ENCODE measurements around the gene CFAP70.
"Not testable (repeated sequence)": the region's sequence is repeated elsewhere in the genome, so short reads cannot be mapped to it uniquely, and the experiment has no call there.

CFAP70 gene

DNA sequence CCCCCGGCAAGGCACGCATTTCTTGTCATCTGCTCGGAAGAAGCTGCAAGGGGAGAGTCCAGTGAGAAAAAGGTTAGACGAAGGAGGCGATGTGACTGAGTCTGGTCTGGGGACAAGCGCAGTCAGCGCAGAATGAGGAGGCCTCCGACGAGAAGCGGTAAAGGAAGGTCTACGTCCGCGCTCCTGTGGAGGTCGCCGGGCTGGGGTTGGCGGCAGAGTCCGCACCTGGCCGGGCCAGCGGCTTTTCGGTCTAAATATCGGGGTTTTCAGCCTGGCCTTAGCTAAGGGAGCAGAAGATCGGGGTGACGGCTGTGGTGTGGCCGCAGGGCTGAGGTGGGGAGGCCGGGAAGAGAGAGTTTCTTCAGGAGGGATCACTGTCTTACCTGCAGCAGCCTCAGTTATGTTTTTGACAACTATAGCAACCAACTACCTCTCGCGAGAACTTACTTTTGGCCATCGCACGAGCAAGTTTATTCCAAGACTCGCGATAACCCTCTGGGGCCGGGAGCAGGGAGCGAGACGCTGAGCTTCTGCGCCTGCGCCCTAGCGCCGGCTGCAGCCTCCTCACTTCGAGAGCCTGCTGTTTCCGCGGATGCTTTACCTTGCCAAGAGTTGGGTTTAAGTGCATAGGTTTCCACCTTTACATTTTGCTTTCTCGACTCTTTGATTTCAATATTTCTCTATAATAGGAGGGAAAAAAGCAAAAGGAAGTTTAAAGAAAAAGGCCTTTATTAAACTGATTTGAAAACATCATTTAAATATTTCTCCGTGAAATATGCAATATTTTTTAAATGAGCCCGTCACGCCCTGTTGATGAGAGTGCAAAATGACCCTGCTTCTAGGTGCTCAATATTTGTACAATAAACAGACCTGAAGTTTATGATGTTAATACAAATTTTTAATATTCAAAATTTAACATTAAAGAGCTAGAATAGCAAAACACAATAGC, at the start of gene CFAP70:
Gene CFAP70, minus strand, starts transcription at position 534 of the 949 bp plus-strand sequence. CDS start 4,068 bp downstream, outside the sequence.
- peak; percentile 96 for FAIRE-seq

DNA sequence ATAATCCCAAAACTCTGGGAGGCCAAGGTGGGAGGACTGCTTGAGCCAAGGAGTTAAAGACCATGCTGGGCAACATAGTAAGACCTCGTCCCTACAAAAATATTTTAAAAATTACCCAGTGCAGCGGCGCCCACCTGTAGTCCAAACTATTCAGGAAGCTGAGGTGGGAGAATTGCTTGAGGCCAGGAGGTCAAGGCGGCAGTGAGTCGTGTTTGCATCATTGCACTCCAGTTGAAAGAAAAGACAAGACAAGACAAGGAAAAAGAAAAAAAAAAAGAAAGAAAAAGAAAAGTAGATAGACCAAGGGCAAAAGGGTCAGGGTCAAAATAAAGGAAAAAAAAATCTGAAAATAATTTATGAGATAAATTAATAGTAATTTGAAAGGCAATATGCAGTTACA, 49.4 kb upstream of the CFAP70 start:
- no peak for FAIRE-seq

DNA sequence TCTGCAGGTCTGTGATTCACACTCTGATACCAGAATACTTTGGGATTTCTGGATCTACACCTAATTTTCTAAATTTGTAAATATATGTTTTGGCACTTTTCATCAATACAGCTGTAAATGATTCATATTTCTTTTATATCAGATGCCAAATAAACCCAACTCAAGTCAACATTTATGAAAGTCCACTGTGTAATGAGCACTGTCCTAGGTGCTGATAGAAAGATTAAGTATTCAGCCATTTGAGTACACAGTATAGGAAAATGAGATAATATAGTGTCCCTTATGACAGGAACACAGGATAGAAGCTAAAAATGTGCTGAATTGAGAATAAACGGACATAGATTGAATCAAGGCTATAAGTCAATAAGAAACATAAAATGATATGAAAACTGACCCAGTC, 48.8 kb upstream of the CFAP70 start:
- FAIRE-seq = no peak

DNA sequence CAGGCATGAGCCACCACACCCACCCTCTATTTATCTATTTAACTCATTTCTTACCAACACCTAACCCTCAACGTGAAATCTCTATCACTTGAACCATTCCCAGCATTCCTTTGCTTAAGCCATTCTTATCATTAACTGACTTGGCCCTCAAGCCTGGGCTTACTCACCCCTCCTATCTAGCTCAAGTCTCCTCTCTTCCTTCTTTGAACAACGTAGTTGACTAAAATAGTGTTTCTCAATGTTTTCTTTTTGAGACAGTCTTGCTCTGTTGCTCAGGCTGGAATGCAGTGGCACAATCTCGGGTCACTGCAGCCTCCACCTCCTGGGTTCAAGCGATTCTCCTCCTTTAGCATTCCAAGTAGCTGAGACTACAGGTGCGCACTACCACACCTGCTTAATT, 48.2 kb upstream of the CFAP70 start:
- no peak for FAIRE-seq

DNA sequence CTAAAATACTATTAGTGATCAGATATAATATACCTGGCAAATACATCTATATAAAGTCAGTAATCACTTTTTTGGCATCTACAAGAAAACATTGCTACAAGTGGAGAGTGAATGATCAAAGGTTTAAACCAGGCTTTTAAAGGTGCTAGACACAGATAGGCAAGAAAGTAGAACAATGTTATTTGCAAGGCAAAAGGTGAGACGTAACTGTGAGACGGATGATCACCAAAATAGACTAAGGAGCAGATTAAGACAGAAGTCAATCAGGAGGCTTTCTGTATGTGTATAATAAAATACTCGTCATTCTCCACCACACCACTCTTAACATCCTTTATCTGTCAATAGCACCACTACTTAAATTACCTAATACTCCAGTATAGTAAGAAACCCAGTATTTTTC, 46.9 kb upstream of the CFAP70 start:
- no peak for FAIRE-seq

DNA sequence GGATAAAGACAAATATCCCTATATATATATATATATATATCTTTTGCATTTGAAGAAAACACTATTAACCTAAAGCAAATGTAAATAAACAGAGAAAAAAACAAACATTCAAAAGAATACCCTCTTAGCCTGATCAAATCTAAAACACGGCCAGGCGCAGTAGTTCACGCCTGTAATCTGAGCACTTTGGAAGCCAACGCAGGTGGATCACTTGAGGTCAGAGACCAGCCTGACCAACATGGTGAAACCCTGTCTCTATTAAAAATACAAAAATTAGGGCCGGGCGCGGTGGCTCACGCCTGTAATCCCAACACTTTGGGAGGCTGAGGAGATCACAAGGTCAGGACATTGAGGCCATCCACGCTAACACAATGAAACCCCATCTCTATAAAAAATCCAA, 46.0 kb upstream of the CFAP70 start:
- no peak for FAIRE-seq

DNA sequence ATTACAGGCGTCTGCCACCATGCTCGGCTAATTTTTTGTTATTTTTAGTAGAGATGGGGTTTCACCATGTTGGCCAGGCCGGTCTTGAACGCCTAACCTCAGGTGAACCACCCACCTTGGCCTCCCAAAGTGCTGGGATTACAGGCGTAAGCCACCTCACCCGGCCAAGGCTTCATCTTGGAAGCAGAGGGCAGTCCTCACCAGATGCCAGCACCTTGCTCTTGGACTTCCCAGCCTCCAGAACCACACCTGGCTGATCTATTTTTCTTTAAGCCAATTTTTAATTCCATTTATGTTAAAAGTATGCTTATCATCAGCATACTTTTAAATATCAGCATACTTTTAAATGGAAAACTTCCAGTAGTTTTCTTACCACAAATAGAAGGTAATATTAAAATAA, 43.0 kb upstream of the CFAP70 start:
- no peak for FAIRE-seq

DNA sequence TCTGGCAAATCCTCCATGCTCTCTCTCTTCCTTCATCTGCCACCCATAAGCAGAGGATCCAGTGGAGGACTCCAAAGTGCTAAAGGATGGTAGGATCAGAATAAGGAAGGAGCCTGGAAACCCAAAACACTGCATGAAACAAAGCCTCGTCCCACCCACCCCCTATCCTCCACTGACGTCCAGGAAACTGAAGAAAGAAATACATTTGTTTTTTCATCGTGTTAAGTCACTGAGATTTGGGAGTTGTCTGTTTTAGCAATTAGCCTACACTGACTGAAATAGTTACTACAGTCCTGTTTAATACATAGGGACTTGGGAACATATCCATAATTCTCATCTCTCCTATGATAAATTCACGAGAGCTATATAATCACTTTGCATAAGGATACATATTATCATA, 40.4 kb upstream of the CFAP70 start:
- no peak for FAIRE-seq

DNA sequence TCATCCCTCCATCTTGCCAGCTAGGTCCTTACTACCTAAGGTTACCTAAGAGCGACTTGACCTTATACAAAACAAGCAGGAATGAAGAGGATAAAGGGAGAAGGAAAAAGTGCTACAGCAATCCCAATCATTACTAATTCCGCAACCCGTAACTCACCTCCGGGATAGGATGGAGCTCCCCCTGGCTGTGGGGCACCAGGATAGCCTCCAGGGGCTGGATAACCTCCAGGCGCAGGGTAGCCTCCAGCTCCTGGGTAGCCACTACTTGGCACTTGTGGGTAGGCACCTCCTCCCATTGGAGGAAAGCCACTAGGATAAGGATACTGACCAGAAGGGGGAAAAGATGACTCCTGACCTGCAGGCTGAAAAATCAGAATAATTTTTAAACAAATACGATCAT, 39.4 kb upstream of the CFAP70 start:
- no peak for FAIRE-seq

DNA sequence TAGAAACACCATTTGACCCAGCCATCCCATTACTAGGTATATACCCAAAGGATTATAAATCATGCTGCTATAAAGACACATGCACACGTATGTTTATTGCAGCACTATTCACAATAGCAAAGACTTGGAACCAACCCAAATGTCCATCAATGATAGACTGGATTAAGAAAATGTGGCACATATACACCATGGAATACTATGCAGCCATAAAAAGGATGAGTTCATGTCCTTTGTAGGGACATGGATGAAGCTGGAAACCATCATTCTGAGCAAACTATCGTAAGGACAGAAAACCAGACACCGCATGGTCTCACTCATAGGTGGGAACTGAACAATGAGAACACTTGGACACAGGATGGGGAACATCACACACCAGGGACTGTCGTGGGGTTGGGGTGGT, 35.7 kb upstream of the CFAP70 start:
- FAIRE-seq = not testable (repeated sequence)

DNA sequence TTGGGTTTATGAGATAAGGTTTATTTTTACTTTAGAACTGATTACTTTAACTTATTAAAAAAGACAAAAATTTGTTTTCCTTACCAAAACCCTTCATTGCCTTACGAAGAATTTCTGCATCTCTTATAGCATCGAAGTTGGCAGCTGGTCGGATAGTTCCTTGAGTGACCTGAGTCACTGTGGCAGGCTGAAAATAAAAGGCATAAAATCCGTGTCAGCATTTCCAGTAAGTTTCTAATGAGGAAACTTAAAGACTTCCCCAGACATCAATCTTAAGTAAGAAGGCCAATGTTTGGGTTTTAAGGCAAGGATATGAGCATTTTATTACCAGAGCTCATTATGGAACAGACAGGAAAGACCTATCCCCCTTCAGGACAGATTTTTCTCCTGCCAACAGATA, 29.6 kb upstream of the CFAP70 start:
- no peak for FAIRE-seq

DNA sequence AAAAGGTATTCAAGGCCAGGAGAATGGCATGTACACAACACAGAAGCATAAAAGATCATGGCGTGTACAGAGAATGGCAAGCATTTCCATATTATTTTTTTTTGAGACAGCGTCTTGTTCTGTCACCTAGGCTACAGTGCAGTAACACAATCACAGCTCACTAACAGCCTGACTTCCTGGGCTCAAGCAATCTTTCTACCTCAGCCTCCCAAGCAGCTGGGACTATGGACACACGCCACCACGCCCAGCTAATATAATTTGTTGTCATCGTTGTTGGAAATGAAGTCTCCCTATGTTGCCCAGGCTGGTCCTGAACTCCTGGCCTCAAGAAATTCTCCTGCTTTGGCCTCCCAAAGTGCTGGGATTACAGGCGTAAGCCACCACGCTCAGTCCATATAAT, 27.9 kb upstream of the CFAP70 start:
- FAIRE-seq = no peak

DNA sequence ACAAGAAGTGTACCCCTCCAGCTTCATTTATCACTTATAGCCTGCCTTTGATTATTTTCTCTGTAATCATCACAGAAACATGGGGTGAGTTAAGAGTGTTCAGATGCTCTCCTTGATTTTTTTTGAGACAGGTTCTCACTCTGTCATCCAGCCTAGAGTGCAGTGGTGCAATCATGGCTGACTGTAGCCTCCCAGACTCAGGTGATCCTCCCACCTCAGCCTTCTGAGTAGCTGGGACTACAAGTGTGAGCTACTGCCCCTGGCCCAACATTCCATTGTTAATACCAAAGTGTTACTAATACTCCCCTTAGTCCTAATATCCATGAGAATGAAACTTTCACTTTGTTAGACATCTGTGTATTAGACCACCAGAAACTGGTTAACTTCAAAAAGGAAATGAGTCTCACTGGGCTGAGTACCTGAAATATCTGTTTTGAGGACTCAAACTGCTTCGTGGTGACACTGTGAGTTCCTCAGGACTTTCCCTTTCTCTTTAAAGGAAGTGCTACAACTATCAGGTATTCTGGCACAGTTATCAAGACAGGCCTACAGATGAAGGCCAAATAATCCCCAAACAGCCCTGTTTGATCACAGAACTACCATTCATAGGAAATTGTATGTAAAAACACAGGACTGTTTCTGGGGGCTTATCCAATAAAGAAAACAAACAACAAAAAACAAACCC, 20.5 kb upstream of the CFAP70 start:
- no peak for FAIRE-seq

DNA sequence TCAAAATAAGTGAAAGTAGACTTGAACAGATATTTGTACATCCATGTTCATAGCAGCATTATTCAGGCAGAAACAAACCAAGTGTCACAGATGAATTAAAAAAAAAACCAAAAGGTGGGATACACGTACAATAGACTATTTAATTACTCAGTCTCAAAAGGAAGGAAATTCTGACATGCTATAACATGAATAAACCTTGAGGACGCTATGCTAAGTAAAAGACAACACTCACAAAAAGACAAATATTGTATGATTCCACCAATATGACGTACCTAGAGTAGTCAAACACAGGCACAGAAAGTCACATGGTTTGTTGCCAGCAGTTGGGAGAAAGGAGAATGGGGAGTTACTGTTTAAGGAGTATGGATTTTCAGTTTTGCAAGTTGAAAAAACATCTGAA, 18.0 kb upstream of the CFAP70 start:
- no peak for FAIRE-seq

DNA sequence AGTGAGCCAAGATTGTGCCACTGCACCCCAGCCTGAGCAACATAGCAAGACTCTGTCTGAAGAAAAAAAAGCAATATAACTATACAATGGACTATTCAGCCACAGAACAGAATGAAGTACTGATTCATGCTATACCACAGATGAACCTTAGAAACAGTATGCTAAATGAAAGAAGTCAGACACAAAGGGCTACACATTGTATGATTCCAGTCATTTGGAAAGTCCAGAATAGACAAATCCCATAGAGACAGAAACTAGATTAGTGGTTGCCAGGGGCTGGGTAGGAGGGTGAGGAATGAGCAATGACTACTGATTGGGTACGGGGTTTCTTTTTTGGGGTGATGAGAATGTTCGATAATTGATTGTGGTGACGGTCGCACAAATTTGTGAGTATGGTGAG, 9.6 kb upstream of the CFAP70 start:
- no peak for FAIRE-seq

DNA sequence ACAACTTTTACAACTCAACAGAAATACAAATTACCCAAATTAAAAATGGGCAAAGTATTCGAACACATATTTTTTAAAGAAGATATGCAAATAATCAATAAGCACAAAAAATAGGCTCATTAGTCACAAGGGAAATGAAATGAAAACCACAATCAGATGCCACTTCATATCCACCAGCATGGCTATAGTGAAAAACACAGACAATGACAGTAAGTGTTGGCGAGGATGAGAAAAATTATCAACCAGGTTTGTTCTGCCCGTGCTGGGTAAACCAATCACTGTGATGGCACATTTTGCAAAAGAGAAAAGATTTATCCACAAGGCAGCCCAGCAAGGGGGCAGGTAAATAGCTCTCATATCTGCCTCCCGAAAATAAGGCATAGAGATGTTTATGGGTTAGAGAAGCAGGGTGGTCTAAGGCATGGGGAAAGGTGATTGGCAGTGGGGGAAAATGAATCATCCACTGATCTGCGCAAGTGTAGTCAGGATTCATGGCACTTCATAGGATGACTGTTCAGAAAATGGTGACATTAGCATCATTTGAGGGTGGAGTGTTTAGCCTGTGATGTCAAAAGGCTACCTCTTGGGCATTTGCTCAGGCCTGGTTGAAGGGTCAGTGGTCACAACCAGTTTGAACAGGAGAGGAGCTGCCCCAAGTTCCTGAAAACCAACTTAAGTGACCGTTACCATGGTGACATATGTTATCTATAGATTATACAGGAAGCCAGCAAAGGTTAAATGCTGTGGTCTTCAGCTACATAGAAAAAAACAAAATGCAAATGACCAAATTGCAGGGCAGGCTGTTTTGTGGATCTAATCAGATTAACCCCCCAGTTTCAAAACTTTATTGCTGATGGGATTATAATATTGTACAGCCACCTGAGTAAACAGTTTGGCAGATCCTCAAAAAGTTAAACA, 8.0 kb upstream of the CFAP70 start:
- no peak for FAIRE-seq

DNA sequence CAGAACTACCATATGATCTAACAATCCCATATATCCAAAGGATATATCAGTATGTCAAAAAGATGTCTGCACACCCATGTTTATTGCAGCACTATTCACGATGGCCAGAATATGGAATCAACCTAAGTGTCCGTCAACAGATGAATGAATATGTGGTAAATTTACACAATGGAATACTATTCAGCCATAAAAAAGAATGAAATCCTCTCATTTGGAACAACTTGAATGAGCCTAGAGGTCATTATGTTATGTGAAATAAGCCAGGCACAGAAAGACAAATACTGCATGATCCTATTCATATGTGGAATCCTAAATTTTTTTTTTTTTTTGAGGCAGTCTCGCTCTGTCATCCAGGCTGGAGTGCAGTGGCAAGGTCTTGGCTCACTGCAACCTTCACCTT, 6.3 kb upstream of the CFAP70 start:
- FAIRE-seq = no peak

DNA sequence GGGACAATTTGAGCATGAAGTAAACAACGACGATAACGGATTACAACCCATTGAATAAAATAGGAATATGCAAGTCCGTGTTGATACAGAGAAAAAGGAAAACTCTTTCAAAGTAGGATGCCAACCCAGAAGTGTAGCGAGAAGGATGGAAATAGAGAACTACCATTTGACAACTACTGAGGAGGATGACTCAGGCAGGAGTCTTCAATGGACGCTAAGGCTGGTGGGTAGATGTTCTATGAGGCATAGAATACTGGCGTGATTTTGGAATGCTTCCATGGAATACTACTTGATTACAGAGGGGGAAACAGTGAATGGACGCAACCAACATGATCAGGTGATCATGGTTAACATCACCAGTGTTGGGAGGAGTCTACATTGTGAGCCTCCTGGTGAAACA, 828 bp upstream of the CFAP70 start:
- no peak for FAIRE-seq

DNA sequence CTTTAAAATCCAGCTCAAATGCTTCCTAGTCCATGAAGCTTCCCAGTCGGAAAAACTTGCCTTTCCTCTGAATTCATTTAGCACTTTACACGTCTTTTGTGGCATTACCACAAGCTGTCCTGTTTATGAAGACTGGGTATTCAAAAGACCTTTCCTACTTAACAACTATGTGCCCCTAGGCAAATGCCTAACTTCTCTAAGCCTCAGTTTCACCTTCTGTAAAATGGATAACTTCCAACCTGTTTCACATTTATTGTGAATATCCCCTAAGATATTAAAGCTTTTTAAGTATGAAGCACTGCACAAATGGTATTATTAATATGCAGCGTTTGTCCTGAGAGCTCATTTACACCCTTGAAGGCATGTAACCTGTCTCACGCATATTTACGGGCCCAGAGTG, 843 bp downstream of the CFAP70 start:
- no peak for FAIRE-seq

DNA sequence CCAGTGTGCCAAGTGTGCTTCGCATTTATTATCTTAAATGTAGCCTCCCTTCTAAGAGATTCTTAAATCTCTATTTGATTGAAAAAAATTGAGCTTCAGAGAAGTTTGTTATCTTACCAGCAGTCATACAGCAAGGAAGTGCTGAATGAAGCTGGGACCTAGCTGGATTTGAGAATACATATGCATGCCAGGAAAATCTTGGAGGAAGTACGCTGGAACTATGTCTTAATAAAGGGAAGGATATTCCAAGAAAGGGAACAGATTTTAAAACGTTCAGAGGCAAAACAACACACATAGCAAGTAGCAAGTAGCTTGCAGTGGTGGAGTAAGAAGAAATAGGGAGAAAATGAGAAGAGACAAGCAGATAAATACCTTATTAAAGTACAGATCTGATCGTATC, 1.5 kb downstream of the CFAP70 start:
- FAIRE-seq = no peak

DNA sequence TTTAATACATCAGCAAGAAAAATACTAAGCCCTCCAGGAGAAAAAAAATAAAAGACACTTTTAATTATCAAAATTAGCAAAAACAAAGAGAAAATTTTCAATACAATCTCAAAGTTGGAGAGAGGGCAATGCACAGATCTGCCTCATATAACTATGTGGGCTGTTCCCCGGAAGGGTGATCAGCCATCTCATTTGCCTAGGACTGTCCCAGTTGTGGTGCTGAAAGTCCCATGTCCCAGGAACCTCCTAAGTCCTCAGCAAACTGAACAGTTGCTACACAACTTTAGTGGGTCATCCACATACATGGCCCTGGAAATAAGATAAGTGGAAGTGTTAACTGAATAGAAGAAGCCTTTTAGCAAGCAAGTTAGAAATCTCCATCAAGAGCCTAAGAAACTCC, 14.4 kb downstream of the CFAP70 start:
- no peak for FAIRE-seq

DNA sequence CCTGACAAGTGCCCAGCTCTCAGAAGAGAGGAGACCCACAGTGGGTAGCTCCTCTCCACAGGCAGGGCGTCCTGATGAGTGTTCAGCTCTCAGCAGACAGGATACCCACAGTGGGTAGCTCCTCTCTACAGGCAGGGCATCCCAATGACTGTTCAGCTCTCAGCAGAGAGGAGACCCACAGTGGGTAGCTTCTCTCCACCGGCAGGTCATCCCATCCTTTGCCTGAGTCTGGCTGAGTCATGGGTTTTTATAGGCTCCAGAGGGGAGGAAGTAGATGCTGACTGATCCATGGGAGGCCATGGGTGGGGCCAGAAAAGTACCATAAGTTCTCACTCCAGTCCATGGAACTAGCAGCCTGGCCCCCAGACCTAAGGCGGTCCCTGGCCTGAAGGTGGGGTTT, 18.5 kb downstream of the CFAP70 start:
- no peak for FAIRE-seq

DNA sequence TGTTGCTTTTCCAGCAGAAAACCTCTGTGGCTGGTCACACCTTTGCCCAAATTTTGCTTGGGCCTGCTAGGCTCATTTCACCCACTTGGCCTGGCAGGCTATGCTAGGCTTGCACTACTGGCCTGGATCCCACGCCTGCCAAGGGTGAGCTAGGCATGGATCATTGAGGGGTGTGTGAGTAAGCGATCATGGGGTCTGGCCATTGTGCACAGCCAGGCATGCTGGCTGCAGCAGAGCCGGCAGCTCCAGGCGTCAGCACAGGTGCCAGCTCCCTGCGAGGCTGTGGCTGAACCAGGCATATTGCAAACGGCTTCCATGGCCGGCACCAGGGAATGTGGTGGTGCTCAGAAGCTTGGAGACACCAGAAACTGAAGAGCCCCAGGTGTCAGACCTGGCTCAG, 19.2 kb downstream of the CFAP70 start:
- FAIRE-seq = no peak
